ENCODE data around the gene JUND. TPM values are rescaled to one million over a fixed set of nuclear protein-coding genes. Genes with fewer than 3 reads are reported as not detected.
A peak's percentile ranks its signal among the peaks of the same experiment; 100 is the strongest.

JUND gene
- total RNA-seq, 1 experiment from 2014 or later = 128 TPM

- peaks cover 11% of the 10 kb centered on the region for H3K36me3 ChIP-seq (ENCODE audit: insufficient read depth, low read length, poor library complexity, severe bottlenecking)
- H3K27ac ChIP-seq (ENCODE audit: low read depth, low read length, poor library complexity, severe bottlenecking) = peak overlapping the region; percentile 100
- no TSS peak for BruUV-seq (replicated peaks)
- H3K27me3 ChIP-seq (replicated peaks; ENCODE audit: insufficient read depth, low read depth, low read length, poor library complexity) = no peaks in the 10 kb centered on the region
- H3K4me1 ChIP-seq (ENCODE audit: insufficient read depth, low read length, poor library complexity, severe bottlenecking) = peaks cover 28% of the 10 kb centered on the region
- DNase-seq (ENCODE audit: low spot score) = no peak
- POLR2A ChIA-PET (ENCODE audit: low non-redundant PET) = no interaction called here
- CTCF ChIA-PET = no interaction called here
- TF ChIP-seq EZH2 (IDR thresholded peaks at IDR 0.05; ENCODE audit: borderline replicate concordance, low read depth, low read length, poor library complexity, severe bottlenecking) (no peak), CTCF (conservative IDR thresholded peaks at IDR 0.05; ENCODE audit: low read depth, low read length) (no peak)
- no peak overlapping the region for H3K4me3 ChIP-seq (ENCODE audit: low read depth, low read length, poor library complexity, severe bottlenecking)
- H3K9me3 ChIP-seq (ENCODE audit: low read depth, low read length, poor library complexity, severe bottlenecking) = no peaks in the 10 kb centered on the region
- intact Hi-C loops (cut with micrococcal nuclease; ENCODE audit: unreplicated experiment) = no loop called here
Measured at GRCh38 chr19:18283338-18283737, 1.9 kb upstream of the JUND start.

GRCh38 chr19:18282788-18283141 is 1.3 kb upstream of the JUND start:
- no peak for DNase-seq (ENCODE audit: low spot score)
- Histone ChIP-seq H3K36me3 (ENCODE audit: insufficient read depth, low read length, poor library complexity, severe bottlenecking) (peaks cover 16% of the 10 kb centered on the region), H3K4me3 (ENCODE audit: low read depth, low read length, poor library complexity, severe bottlenecking) (peak overlapping the region; percentile 46), H3K4me1 (ENCODE audit: insufficient read depth, low read length, poor library complexity, severe bottlenecking) (peaks cover 27% of the 10 kb centered on the region), H3K27ac (ENCODE audit: low read depth, low read length, poor library complexity, severe bottlenecking) (peak overlapping the region; percentile 100), H3K9me3 (ENCODE audit: low read depth, low read length, poor library complexity, severe bottlenecking) (no peaks in the 10 kb centered on the region), H3K27me3 (replicated peaks; ENCODE audit: insufficient read depth, low read depth, low read length, poor library complexity) (no peaks in the 10 kb centered on the region)
- TF ChIP-seq EZH2 (IDR thresholded peaks at IDR 0.05; ENCODE audit: borderline replicate concordance, low read depth, low read length, poor library complexity, severe bottlenecking) (no peak), CTCF (conservative IDR thresholded peaks at IDR 0.05; ENCODE audit: low read depth, low read length) (no peak)
- intact Hi-C loops (cut with micrococcal nuclease; ENCODE audit: unreplicated experiment) = no loop called here
- ChIA-PET POLR2A (ENCODE audit: low non-redundant PET) (no interaction called here), CTCF (no interaction called here)
- no TSS peak for BruUV-seq (replicated peaks)

GRCh38 chr19:18282021-18282787 is 782 bp upstream of the JUND start:
- TSS peak; percentile 89 for BruUV-seq (replicated peaks)
- ChIA-PET CTCF (interaction anchor here (0.5 to 2.0 kb wide), 3 partner anchors 23 to 46 kb away, joined by 3 to 9 read pairs (median 5); no protein-coding TSS in a partner anchor), POLR2A (ENCODE audit: low non-redundant PET) (interaction anchor here (0.6 to 3.1 kb wide), 14 partner anchors 10 to 490 kb away, joined by 3 to 88 read pairs (median 9); partner anchors contain the start of gene LSM4)
- intact Hi-C loops (cut with micrococcal nuclease; ENCODE audit: unreplicated experiment) = no loop called here
- H3K27ac ChIP-seq (ENCODE audit: low read depth, low read length, poor library complexity, severe bottlenecking) = peak overlapping the region; percentile 100
- TF ChIP-seq EZH2 (IDR thresholded peaks at IDR 0.05; ENCODE audit: borderline replicate concordance, low read depth, low read length, poor library complexity, severe bottlenecking) (no peak), CTCF (conservative IDR thresholded peaks at IDR 0.05; ENCODE audit: low read depth, low read length) (no peak)
- no peak for DNase-seq (ENCODE audit: low spot score)
- peaks cover 23% of the 10 kb centered on the region for H3K4me1 ChIP-seq (ENCODE audit: insufficient read depth, low read length, poor library complexity, severe bottlenecking)
- H3K27me3 ChIP-seq (replicated peaks; ENCODE audit: insufficient read depth, low read depth, low read length, poor library complexity) = no peaks in the 10 kb centered on the region
- H3K9me3 ChIP-seq (ENCODE audit: low read depth, low read length, poor library complexity, severe bottlenecking) = no peaks in the 10 kb centered on the region
- H3K36me3 ChIP-seq (ENCODE audit: insufficient read depth, low read length, poor library complexity, severe bottlenecking) = peaks cover 18% of the 10 kb centered on the region
- H3K4me3 ChIP-seq (ENCODE audit: low read depth, low read length, poor library complexity, severe bottlenecking) = peak overlapping the region; percentile 46

All from A673 (cell line).